IPS DF 6.9 (cell line): Measurements from ENCODE around the gene OLIG1.

Source experiments
- DNase-seq: peaks from one replicate; pipeline ENCODE4 v3.0.0-alpha.2; 2013; ENCODE audit warnings: low read depth, low spot score
- H3K27ac ChIP-seq: one replicate; pipeline ENCODE4 v1.5.1; 2013; ENCODE audit warnings: low read length, control low read depth
- H3K27me3 ChIP-seq: 2 replicates; pipeline ENCODE4 v1.6.1; 2013; ENCODE audit warnings: mild to moderate bottlenecking, low read length; ENCODE audit not compliant: control insufficient read depth, insufficient read depth
- H3K36me3 ChIP-seq: 2 replicates; pipeline ENCODE4 v1.6.1; 2013; ENCODE audit warnings: low read length; ENCODE audit not compliant: control insufficient read depth, insufficient read depth
- H3K4me1 ChIP-seq: 2 replicates; pipeline ENCODE4 v1.6.1; 2013; ENCODE audit warnings: low read length; ENCODE audit not compliant: control insufficient read depth, insufficient read depth
- H3K4me3 ChIP-seq: 2 replicates; pipeline ENCODE4 v1.5.1; 2013; ENCODE audit warnings: mild to moderate bottlenecking, low read length
- H3K9me3 ChIP-seq: 2 replicates; pipeline ENCODE4 v1.6.1; 2013; ENCODE audit warnings: low read length, inconsistent platforms; ENCODE audit not compliant: control insufficient read depth, insufficient read depth
- WGBS: extraction: QIAGEN DNeasy Blood & Tissue Kit; methylation state at CpG from one replicate; pipeline ENCODE4 v1.1.7; 2013; ENCODE audit warnings: mixed read lengths, missing lambda C conversion rate; ENCODE audit not compliant: insufficient read length, insufficient coverage; 5-methylcytosine and 5-hydroxymethylcytosine counted together

Gene OLIG1

DNA sequence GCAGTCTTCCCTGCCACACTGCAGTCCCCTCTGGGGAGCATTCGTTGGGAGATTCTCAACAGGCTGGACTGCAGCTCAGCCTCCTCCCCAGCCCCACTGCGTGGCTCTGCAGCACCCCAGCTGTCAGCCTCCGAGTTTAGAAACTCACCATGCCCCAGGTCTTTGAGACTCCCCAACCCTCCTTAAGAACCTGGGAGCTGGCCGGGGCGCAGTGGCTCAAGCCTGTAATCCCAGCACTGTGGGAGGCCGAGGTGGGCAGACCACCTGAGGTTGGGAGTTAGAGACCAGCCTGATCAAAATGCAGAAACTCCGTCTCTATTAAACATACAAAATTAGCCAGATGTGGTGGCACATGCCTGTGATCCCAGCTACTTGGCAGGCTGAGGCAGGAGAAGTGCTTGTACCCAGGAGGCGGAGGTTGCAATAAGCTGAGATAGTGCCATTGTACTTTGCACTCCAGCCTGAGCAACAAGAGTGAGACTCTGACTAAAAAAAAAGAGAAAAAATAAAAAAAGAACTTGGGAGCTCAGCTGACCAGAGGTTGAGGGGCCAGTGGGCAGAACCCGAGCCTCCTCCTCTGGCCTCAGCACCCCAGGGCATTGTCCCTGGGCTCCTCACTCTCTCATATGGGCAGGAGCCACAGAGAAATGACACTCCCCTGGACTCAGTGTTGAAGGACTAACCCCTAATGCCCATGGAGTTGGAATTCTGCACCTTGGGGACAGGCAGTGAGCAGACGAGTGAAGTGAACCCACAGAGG is 38.6 kb upstream of the OLIG1 start:
- Histone ChIP-seq H3K4me3 (no peak overlapping the region), H3K27me3 (peaks cover 93% of the 10 kb centered on the region), H3K9me3 (no peaks in the 10 kb centered on the region), H3K36me3 (no peaks in the 10 kb centered on the region; the same call in 1 of the 2 replicates), H3K4me1 (peaks cover 15% of the 10 kb centered on the region), H3K27ac (no peak overlapping the region)
- no CpG with 5 or more reads among the region's 10 CpGs for WGBS
- DNase-seq, result no peak

DNA sequence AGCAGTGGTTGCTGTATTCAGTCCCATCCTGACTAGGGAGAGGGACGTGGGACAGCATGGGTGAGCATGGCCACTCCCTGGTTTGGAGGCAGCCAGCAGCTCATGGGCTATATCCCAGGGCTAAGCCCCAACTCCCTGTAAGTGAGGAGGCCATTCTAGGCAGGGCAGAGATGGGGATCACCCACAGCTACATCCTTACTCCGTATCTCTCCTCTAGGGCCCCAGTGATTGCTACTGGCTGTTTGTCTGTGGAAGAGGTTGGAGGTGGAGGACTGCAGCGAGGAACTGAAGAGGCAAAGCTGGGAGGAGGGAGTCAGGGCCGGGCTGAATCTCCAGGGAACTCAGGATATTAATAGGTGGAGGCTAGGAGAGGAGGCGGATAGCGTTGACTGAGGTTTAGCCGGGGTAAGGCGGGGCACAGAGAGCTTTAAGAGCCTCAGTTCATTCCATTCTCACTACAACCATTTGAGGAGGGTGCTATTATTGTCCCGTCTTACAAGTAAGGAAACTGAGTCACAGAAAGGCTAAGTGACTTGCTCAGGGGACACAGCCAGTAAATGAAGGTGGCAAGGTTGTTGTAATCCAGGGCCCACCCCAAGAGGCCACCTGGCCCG is 37.4 kb upstream of the OLIG1 start:
- Histone ChIP-seq H3K27me3 (peaks cover 85% of the 10 kb centered on the region), H3K9me3 (no peaks in the 10 kb centered on the region), H3K4me3 (no peak overlapping the region), H3K36me3 (no peaks in the 10 kb centered on the region; the same call in 1 of the 2 replicates), H3K27ac (no peak overlapping the region), H3K4me1 (peaks cover 11% of the 10 kb centered on the region)
- WGBS, result no CpG with 5 or more reads among the region's 10 CpGs
- DNase-seq, result no peak

DNA sequence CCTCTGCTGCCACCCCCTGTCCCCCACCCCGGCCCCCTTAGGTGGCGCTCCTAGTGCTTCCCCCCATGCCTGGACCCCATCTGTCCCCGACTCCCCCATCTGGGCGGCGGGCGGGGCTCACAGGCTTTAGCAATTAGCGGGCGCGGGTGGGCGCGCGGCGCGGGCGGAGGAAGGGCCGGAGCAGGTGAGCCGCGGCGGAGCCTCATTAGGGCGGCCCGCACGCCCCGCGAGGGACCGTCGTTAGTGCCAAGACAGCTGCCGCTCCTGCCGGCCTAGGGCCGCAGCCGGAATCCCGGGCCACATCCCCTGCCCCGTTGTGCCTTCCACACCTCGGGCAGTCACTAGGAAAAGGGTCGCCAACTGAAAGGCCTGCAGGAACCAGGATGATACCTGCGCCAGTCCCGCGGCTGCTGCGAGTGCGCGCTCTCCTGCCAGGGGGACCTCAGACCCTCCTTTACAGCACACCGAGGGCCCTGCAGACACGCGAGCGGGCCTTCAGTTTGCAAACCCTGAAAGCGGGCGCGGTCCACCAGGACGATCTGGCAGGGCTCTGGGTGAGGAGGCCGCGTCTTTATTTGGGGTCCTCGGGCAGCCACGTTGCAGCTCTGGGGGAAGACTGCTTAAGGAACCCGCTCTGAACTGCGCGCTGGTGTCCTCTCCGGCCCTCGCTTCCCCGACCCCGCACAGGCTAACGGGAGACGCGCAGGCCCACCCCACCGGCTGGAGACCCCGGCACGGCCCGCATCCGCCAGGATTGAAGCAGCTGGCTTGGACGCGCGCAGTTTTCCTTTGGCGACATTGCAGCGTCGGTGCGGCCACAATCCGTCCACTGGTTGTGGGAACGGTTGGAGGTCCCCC is 36.6 kb upstream of the OLIG1 start:
- no peak for DNase-seq
- Histone ChIP-seq H3K36me3 (no peaks in the 10 kb centered on the region), H3K4me1 (peaks cover 11% of the 10 kb centered on the region), H3K4me3 (no peak overlapping the region), H3K27me3 (peaks cover 77% of the 10 kb centered on the region), H3K27ac (no peak overlapping the region), H3K9me3 (no peaks in the 10 kb centered on the region)
- WGBS, result no CpG with 5 or more reads among the region's 76 CpGs

DNA sequence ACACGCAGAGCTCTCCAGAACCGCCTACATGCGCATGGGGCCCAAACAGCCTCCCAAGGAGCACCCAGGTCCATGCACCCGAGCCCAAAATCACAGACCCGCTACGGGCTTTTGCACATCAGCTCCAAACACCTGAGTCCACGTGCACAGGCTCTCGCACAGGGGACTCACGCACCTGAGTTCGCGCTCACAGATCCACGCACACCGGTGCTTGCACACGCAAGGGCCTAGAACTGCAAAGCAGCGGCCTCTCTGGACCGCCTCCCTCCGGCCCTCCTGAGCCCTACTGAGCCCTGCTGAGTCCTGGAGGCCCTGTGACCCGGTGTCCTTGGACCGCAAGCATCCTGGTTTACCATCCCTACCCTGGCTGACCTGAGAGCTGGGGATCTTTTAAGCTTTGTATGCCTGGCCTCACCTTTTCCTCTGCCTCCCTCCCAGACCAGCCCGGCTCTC is 36.0 kb upstream of the OLIG1 start:
- H3K4me1 ChIP-seq, result peaks cover 11% of the 10 kb centered on the region
- no CpG with 5 or more reads among the region's 20 CpGs for WGBS
- H3K27me3 ChIP-seq, result peaks cover 70% of the 10 kb centered on the region
- DNase-seq, result no peak
- no peak overlapping the region for H3K27ac ChIP-seq
- no peaks in the 10 kb centered on the region for H3K36me3 ChIP-seq
- no peaks in the 10 kb centered on the region for H3K9me3 ChIP-seq
- H3K4me3 ChIP-seq, result no peak overlapping the region

DNA sequence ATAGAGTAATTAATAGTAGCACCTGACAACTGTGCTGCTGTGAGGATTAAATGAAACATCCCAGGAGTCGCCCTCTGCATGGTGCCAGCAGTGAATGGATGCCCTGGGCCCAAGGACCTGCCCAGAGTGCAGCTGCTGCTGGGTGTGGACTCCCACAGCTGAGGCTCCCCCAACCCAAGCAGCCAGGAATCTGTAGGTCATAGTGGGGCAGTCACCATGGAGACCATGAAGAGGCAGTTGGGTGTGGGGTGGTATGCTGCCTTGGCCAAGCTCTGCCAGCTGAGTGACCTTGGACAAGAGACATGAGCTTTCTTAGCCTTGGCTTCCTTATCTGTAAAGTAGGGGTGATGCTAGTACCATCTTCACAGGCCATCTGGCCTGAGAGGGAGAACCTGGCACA is 34.8 kb upstream of the OLIG1 start:
- Histone ChIP-seq H3K4me1 (peaks cover 9% of the 10 kb centered on the region), H3K27me3 (peaks cover 59% of the 10 kb centered on the region)

DNA sequence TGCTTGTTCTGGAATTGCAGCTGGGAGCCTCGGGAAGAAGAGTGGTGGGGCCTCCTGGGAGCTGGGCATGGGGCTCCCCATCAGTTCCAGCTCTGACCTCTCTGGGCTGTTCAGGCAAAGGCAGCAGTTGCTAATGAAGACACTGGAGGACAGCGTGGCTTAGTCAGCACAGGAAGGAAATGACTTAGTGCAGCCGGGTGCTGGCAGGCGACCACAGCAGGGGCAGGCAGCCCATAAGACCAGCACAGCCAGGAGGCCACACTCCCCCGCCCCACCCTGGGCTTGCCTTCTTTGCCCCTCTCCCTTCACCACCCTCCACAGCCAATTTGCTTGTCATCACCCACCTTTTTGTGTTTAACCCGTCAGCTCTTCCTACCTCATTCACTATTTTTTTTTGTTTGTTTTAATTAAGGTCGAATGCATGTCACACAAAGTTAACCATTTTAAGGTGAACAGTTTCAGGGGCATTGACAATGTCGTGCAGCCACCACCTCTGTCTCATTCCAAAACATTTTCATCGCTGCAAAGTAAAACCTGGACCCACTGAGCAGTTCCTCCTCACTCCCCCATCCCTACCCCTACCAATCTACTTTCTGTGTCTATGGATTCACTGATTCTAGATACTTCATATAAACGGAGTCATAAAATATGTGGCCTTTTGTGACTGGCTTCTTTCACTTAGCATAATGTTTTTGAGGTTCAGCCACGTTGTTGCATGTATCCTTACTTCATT is 33.3 kb upstream of the OLIG1 start:
- WGBS, result no CpG with 5 or more reads among the region's 11 CpGs
- peaks cover 44% of the 10 kb centered on the region for H3K27me3 ChIP-seq
- no peak for DNase-seq

More for the DNA sequence above, 34.8 kb upstream of the OLIG1 start:
- no peak overlapping the region for H3K4me3 ChIP-seq
- H3K9me3 ChIP-seq, result no peaks in the 10 kb centered on the region
- no CpG with 5 or more reads among the region's 1 CpG for WGBS
- no peak overlapping the region for H3K27ac ChIP-seq
- DNase-seq, result no peak
- no peaks in the 10 kb centered on the region for H3K36me3 ChIP-seq

DNA sequence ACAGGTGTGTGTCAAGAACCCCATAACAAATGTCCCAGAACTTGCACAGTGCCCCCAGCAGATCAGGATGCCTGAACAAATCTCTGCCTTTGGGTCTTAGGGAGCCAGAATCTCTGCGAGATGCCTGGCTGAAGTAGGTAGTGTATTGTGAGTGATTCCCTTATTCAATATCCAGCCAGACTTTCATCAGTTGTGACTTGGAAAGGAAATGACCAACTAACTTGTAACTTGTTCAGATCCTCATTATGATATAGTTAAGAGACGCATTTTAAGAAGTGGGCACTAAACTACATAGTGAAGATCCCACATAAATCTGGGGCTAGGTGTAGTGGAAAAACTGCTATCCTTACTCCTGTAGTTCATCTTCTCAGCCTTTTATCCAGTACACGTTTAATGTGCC is 32.4 kb upstream of the OLIG1 start:
- no peak overlapping the region for H3K4me3 ChIP-seq
- H3K4me1 ChIP-seq, result peaks cover 9% of the 10 kb centered on the region
- H3K27ac ChIP-seq, result no peak overlapping the region
- no peak for DNase-seq
- WGBS, result no CpG with 5 or more reads among the region's 3 CpGs
- no peaks in the 10 kb centered on the region for H3K9me3 ChIP-seq
- H3K27me3 ChIP-seq, result peaks cover 35% of the 10 kb centered on the region
- H3K36me3 ChIP-seq, result no peaks in the 10 kb centered on the region

More for the DNA sequence above, 33.3 kb upstream of the OLIG1 start:
- peaks cover 9% of the 10 kb centered on the region for H3K4me1 ChIP-seq
- H3K4me3 ChIP-seq, result no peak overlapping the region
- no peak overlapping the region for H3K27ac ChIP-seq
- H3K36me3 ChIP-seq, result no peaks in the 10 kb centered on the region
- no peaks in the 10 kb centered on the region for H3K9me3 ChIP-seq

DNA sequence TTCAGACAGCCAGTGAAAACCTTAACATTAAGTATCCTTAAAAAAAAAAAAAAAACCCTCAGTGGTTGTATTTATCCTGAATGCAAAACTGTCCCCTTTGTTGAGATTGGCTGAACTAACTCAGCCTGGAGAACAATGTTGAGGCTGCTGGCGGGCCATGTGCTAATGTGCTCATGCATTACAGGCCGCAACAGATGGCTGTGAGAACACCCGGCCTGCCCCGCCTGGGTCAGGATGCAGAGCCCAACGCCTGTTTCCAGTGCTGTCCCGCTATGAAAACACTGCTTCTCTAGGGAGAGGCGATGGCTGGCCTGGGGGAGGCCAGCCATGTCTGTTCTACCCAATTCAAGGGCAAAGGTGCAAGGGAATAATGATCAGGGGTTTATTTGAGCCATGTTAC is 30.4 kb upstream of the OLIG1 start:
- peaks cover 15% of the 10 kb centered on the region for H3K27me3 ChIP-seq
- H3K27ac ChIP-seq, result no peak overlapping the region
- H3K36me3 ChIP-seq, result no peaks in the 10 kb centered on the region
- H3K4me3 ChIP-seq, result no peak overlapping the region
- H3K9me3 ChIP-seq, result no peaks in the 10 kb centered on the region
- peaks cover 6% of the 10 kb centered on the region for H3K4me1 ChIP-seq
- WGBS, result no CpG with 5 or more reads among the region's 7 CpGs
- no peak for DNase-seq

DNA sequence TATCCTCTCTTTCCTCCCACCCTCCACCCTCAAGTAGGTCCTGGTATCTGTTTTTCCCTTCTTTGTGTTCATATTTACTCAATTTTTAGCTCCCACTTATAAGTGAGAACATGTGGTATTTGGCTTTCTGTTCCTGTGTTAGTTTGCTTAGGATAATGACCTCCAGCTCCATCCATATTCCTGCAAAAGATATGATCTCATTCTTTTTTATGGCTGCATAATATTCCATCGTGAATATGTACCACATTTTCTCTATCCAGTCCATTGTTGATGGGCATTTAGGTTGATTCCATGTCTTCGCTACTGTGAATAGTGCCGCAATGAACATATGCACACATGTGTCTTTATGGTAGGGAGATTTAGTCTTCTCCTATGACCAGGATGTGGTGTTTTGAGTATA is 29.7 kb upstream of the OLIG1 start:
- no peaks in the 10 kb centered on the region for H3K36me3 ChIP-seq
- no peak overlapping the region for H3K4me3 ChIP-seq
- H3K27me3 ChIP-seq, result peaks cover 8% of the 10 kb centered on the region; the same call in 1 of the 2 replicates
- no peak for DNase-seq
- H3K4me1 ChIP-seq, result peaks cover 4% of the 10 kb centered on the region; the same call in 1 of the 2 replicates
- no peaks in the 10 kb centered on the region for H3K9me3 ChIP-seq
- WGBS, result no CpG with 5 or more reads among the region's 3 CpGs
- no peak overlapping the region for H3K27ac ChIP-seq

DNA sequence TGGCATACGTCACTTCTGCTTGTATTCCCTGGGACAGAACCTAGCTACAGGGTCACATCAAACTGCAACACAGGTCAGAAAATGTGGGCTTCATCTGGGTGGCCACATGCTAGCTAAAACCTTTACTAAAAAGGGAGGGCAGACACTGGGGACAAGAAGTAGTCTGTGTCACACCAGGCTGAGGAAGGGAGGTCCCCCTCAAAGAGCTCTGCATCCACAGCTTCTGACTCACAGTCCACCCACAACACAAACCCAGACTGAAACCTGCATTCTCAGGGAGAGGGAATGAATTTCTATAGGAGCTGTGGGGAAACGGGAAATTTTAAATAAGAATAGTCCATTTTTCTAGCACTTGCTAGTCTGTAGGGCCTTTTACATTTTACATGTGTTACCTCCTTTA is 28.0 kb upstream of the OLIG1 start:
- Histone ChIP-seq H3K4me1 (no peaks in the 10 kb centered on the region), H3K27ac (no peak overlapping the region), H3K4me3 (no peak overlapping the region), H3K27me3 (peaks cover 3% of the 10 kb centered on the region; the same call in 1 of the 2 replicates), H3K36me3 (no peaks in the 10 kb centered on the region), H3K9me3 (no peaks in the 10 kb centered on the region)
- DNase-seq, result no peak
- whole genome bisulfite sequencing, result no CpG with 5 or more reads among the region's 2 CpGs
